Gastrocnemius medialis (tissue), 4 donors: ENCODE results near the gene ASCL5. TPM values are rescaled to one million over a fixed set of nuclear protein-coding genes. Genes with fewer than 3 reads are reported as not detected.

Source experiments
- ATAC-seq, 2 donors: fragments of 150-250 bp; one replicate each; pipeline ENCODE4 v1.9.1; 2016
- DNase-seq, 2 donors: peaks; one replicate each; pipeline ENCODE4 v3.0.0-alpha.2; 2019
- H3K27ac ChIP-seq, 4 donors: fragments of 200-600 bp; sonication (generic); 1 replicate in 1 of 4; 2 replicates in 3 of 4; pipeline ENCODE4 v1.5.1; 2016 to 2018; ENCODE audit warnings: mild to moderate bottlenecking in 2 of 4, moderate library complexity in 1 of 4
- H3K27me3 ChIP-seq, 3 donors: fragments of 200-600 bp; sonication (generic) in 2 of 3; 1 replicate in 1 of 3; 2 replicates in 2 of 3; pipeline versions ENCODE4 v1.5.1 to v1.6.0; 2016 to 2019; ENCODE audit warnings: mild to moderate bottlenecking in 1 of 3, moderate library complexity in 1 of 3
- H3K36me3 ChIP-seq, 2 donors: fragments of 200-600 bp; sonication (generic) in 1 of 2; one replicate each; pipeline ENCODE4 v1.5.1; 2017 to 2018
- H3K4me1 ChIP-seq, 2 donors: fragments of 200-600 bp; sonication (generic) in 1 of 2; one replicate each; pipeline ENCODE4 v1.5.1; 2016 to 2017; ENCODE audit warnings: mild to moderate bottlenecking in 2 of 2
- H3K4me3 ChIP-seq, 4 donors: fragments of 200-600 bp; sonication (generic) in 3 of 4; 1 replicate in 1 of 4; 2 replicates in 3 of 4; pipeline ENCODE4 v1.5.1; 2016 to 2019; ENCODE audit warnings: mild to moderate bottlenecking in 2 of 4
- H3K9me3 ChIP-seq, 3 donors: fragments of 200-600 bp; sonication (generic) in 2 of 3; 1 replicate in 1 of 3; 2 replicates in 2 of 3; pipeline ENCODE4 v1.5.1; 2016 to 2019
- CTCF ChIP-seq, 5 experiments: fragments of 450-650 bp in 3 of 5; fragments of 200-600 bp in 2 of 5; sonication (generic) in 2 of 5; IDR thresholded peaks in 4 of 5; conservative IDR thresholded peaks in 1 of 5; 1 replicate in 4 of 5; 2 replicates in 1 of 5; pipeline ENCODE4 v1.5.1; 2016 to 2019; ENCODE audit warnings: antibody characterized with exemption in 5 of 5, mild to moderate bottlenecking in 3 of 5, moderate library complexity in 3 of 5
- POLR2A ChIP-seq, 2 donors: fragments of 450-650 bp; IDR thresholded peaks; one replicate each; pipeline ENCODE4 v1.6.1; 2017; ENCODE audit warnings: antibody characterized with exemption in 2 of 2, mild to moderate bottlenecking in 2 of 2, moderate library complexity in 2 of 2
- in situ Hi-C, 4 donors: fragments of 200-750 bp; cut with MboI; loops; one replicate each; pipeline versions ENCODE4 v1.15.0 to v1.8.0; 2017; ENCODE audit warnings: low sequenced_read_pairs in 4 of 4
- intact Hi-C: fragments of 100-400 bp; cut with DNase I; formaldehyde crosslinking; loops from one replicate; pipeline ENCODE4 v1.15.1; 2023; ENCODE audit warnings: low total_unique reads
- total RNA-seq, 4 donors: library from RNA; depleted of rRNA; stranded (reverse); fragments of >200 nt; gene quantifications; one replicate each; pipeline versions ENCODE4 v1.1.0 to v1.2.3, GENCODE V29; 2016

The ASCL5 gene
- total RNA-seq, 4 donors from 2014 or later: not detected

GRCh38 chr1:201065686-201066085 lies 61.3 kb downstream of the ASCL5 start:
- intact Hi-C loops: no loop called here
- H3K4me3 ChIP-seq: no peak overlapping the region
- peaks cover 0 to 34% of the 10 kb centered on the region in 2 donors for H3K36me3 ChIP-seq
- peak overlapping the region in 1 of 4 donors; percentile 65 for H3K27ac ChIP-seq
- DNase-seq (no peak), ATAC-seq (no peak)
- H3K4me1 ChIP-seq: peaks cover 0 to 1% of the 10 kb centered on the region in 2 donors
- no peaks in the 10 kb centered on the region for H3K9me3 ChIP-seq
- no peaks in the 10 kb centered on the region for H3K27me3 ChIP-seq
- in situ Hi-C loops: no loop called here
- no peak for TF ChIP-seq CTCF (IDR thresholded peaks at IDR 0.05 in 4 of 5, conservative IDR thresholded peaks at IDR 0.05 in 1 of 5)
- no peak for TF ChIP-seq POLR2A (IDR thresholded peaks at IDR 0.05)

- in situ Hi-C loops (no loop called here), intact Hi-C loops (no loop called here)
- Histone ChIP-seq H3K4me3 (no peak overlapping the region), H3K27ac (peak overlapping the region in 1 of 4 donors; percentile 18), H3K27me3 (no peaks in the 10 kb centered on the region), H3K4me1 (peaks cover 0 to 9% of the 10 kb centered on the region in 2 donors), H3K36me3 (peaks cover 0 to 28% of the 10 kb centered on the region in 2 donors), H3K9me3 (no peaks in the 10 kb centered on the region)
- ATAC-seq (no peak), DNase-seq (no peak)
- TF ChIP-seq CTCF (IDR thresholded peaks at IDR 0.05 in 4 of 5, conservative IDR thresholded peaks at IDR 0.05 in 1 of 5) (no peak), POLR2A (IDR thresholded peaks at IDR 0.05) (no peak)
Measured at GRCh38 chr1:201064806-201065205, 62.2 kb downstream of the ASCL5 start.

Other genes with a start within 250 kb of the ASCL5 start
- gene INAVA, start 232.3 kb downstream of the ASCL5 start, total RNA-seq: under 1 TPM in 1 of 4 donors, not detected in 3; 0.58 TPM
- gene KIF21B, start 103.5 kb downstream of the ASCL5 start, total RNA-seq: under 1 TPM; 0.23 to 0.49 (median 0.36) TPM
- 10 to 100 TPM; 74.3 to 93.5 (median 81.2) TPM for gene CACNA1S, start 14.8 kb downstream of the ASCL5 start, total RNA-seq
- gene TMEM9, start 27.3 kb upstream of the ASCL5 start, total RNA-seq: 10 to 100 TPM; 11.9 to 38.8 (median 13.0) TPM
- gene IGFN1, start 63.6 kb upstream of the ASCL5 start, total RNA-seq: 100 to 1,000 TPM in 1 of 4 donors, 10 to 100 TPM in 3; 11.2 to 113 (median 27.7) TPM
- gene PKP1, start 156.3 kb upstream of the ASCL5 start, total RNA-seq: 1 to 10 TPM in 3 of 4 donors, under 1 TPM in 1; 0.71 to 4.5 (median 1.2) TPM